ENCODE measurements around the gene WDR44.
"Not testable (repeated sequence)": the region's sequence is repeated elsewhere in the genome, so short reads cannot be mapped to it uniquely, and the experiment has no call there.

Gene WDR44

DNA sequence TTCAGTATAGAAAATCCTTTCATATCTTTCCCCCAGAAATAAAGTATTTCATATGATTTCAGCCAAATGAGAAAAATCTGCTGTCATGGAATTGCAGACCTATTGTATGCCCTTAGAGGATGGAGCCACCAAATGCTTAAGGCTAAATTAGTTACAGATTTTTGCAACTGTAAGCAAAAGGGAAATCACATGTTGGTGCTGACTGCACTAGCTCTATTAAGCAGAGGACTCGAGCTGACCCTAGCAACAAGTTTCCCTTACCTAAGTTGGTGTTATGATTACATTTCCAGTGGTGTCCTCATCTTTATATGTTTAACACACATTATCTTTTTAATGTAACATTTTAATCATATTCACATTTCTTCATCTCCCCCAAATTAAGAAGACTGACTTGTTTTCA, 91.4 kb downstream of the WDR44 start:
- DNase-seq (ENCODE audit: insufficient read length), result no peak

DNA sequence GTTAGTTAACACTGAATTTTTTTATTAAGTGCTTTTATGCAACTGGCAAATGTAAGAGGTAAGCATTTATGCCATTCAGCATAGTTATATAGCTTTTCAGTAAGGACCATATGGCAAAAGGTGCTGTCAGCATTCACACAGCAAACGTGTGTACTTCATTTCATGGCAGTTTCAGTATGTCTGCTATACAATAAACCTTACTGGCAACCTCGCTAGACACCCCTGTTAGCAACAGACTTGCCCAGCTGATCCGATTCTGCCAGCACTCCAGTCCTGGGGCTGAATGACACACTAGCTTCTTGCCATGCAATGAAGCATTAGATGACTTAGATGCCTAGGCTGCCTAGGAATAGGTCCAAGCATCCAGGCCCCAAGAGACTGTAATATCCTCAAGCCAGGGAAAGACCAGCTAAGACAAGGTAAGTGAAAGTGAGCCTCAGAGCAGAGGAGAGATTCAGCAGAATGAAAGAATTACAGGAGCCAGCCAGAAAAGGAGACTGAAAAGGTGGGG, 102.4 kb downstream of the WDR44 start:
- no peak for TF ChIP-seq TAF1 (IDR thresholded peaks at IDR 0.05; ENCODE audit: borderline replicate concordance, low read depth, low read length)
- no peak for TF ChIP-seq POLR2AphosphoS5 (IDR thresholded peaks at IDR 0.05; ENCODE audit: low read depth, low read length)
- TF ChIP-seq POLR2A (IDR thresholded peaks at IDR 0.05; ENCODE audit: low read depth, low read length), result no peak
- DNase-seq (ENCODE audit: insufficient read length) (no peak), FAIRE-seq (no peak)

More for the DNA sequence above, 91.4 kb downstream of the WDR44 start:
- TF ChIP-seq POLR2AphosphoS5 (IDR thresholded peaks at IDR 0.05; ENCODE audit: low read depth, low read length) (no peak), TAF1 (IDR thresholded peaks at IDR 0.05; ENCODE audit: borderline replicate concordance, low read depth, low read length) (no peak), POLR2A (IDR thresholded peaks at IDR 0.05; ENCODE audit: low read depth, low read length) (no peak)
- no peak for FAIRE-seq

DNA sequence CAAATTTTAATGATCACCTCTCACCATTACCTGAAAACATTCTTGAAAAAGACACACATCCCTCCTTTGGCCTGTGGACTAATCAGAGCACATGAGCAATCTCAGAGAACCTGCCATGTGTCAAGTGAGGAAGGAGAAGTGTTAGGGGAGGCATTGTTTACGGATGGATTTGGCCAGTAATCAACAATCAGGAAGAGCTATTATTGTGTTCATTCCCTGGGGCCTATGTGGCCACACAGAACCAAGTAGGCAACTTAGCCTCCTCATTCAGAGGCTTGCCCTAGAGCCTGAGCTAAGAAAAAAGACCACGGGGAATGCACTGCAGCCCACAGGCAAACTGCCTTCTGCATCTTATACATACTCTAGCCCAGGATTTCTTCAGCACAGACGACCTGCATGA, 109.1 kb downstream of the WDR44 start:
- no peak for FAIRE-seq
- TF ChIP-seq POLR2AphosphoS5 (IDR thresholded peaks at IDR 0.05; ENCODE audit: low read depth, low read length), result no peak
- TF ChIP-seq POLR2A (IDR thresholded peaks at IDR 0.05; ENCODE audit: low read depth, low read length), result no peak
- no peak for TF ChIP-seq TAF1 (IDR thresholded peaks at IDR 0.05; ENCODE audit: borderline replicate concordance, low read depth, low read length)
- no peak for DNase-seq (ENCODE audit: insufficient read length)

DNA sequence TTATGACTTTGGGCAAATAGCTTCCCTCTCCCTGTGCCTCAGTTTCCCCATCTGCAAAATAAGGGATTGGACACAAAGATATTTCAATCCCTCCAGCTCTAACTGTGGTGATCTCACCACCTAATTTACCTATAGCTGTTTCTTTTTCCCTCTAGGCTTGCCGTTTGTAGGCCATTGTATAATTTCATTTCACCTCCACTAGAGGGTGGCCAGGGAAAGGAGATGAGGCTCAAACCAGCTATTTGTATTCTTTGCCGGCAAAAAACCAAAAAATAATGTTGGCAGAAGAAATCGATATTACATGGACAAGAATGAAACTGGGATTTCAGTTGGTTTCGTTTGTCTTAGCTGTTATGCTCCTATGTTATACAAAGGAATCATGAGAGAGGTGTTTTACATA, 113.6 kb downstream of the WDR44 start:
- no peak for TF ChIP-seq POLR2AphosphoS5 (IDR thresholded peaks at IDR 0.05; ENCODE audit: low read depth, low read length)
- no peak for TF ChIP-seq POLR2A (IDR thresholded peaks at IDR 0.05; ENCODE audit: low read depth, low read length)
- DNase-seq (ENCODE audit: insufficient read length) (peak; percentile 13), FAIRE-seq (peak; percentile 14)

DNA sequence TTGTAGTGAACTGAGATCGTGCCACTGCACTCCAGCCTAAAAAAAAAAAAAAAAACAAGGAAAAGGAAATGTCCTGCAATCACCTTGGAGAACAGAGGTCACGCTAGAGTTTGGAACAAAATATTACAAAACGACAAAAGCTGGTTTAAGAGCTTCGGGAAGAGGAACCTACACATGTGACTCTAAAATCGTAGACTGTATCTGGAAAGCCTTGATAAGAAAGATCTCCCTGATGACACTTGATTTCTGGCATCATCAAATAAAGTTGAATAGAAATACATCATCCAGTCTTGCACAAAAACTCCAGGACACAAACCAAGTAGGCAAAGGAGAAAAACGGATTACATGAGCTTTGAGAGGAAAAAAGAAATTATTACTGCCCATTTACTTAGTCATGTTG, 118.6 kb downstream of the WDR44 start:
- FAIRE-seq, result no peak
- DNase-seq (ENCODE audit: insufficient read length), result no peak
- TF ChIP-seq POLR2AphosphoS5 (IDR thresholded peaks at IDR 0.05; ENCODE audit: low read depth, low read length) (no peak), TAF1 (IDR thresholded peaks at IDR 0.05; ENCODE audit: borderline replicate concordance, low read depth, low read length) (no peak), POLR2A (IDR thresholded peaks at IDR 0.05; ENCODE audit: low read depth, low read length) (no peak)

DNA sequence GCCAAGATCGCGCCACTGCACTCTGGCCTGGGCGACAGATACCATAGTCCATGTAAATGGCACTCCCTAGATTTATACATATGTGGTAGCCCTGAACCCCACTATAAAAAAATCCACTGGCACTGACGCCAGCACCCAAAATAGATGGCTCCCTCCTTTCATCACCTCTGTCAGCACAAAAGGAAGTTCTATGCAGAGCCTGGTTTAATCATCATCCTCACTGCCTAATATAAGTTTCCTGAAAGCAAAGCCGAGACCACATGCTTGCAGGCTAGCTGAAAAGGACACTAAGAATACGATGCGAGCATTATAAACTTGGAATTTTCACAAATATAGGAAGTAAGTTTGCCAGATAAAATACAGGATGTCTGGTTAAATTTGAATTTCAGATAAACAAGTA, 122.2 kb downstream of the WDR44 start:
- DNase-seq (ENCODE audit: insufficient read length), result no peak
- no peak for FAIRE-seq
- no peak for TF ChIP-seq POLR2A (IDR thresholded peaks at IDR 0.05; ENCODE audit: low read depth, low read length)
- TF ChIP-seq POLR2AphosphoS5 (IDR thresholded peaks at IDR 0.05; ENCODE audit: low read depth, low read length), result no peak
- TF ChIP-seq TAF1 (IDR thresholded peaks at IDR 0.05; ENCODE audit: borderline replicate concordance, low read depth, low read length), result no peak

DNA sequence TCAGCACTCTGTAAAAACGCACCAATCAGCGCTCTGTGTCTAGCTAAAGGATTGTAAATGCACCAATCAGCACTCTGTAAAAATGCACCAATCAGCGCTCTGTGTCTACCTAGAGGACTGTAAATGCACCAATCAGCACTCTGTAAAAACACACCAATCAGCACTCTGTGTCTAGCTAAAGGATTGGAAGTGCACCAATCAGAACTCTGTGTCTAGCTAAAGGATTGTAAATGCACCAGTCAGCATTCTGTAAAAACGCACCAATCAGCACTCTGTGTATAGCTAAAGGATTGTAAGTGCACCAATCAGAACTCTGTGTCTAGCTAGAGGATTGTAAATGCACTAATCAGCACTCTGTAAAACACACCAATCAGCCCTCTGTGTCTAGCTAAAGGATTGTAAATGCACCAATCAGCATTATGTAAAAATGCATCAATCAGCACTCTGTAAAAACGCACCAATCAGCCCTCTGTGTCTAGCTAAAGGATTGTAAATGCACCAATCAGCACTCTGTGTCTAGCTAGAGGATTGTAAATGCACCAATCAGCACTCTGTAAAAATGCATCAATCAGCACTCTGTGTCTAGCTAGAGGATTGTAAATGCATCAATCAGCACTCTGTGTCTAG, 124.9 kb downstream of the WDR44 start:
- not testable (repeated sequence) for FAIRE-seq; DNase-seq (ENCODE audit: insufficient read length)

DNA sequence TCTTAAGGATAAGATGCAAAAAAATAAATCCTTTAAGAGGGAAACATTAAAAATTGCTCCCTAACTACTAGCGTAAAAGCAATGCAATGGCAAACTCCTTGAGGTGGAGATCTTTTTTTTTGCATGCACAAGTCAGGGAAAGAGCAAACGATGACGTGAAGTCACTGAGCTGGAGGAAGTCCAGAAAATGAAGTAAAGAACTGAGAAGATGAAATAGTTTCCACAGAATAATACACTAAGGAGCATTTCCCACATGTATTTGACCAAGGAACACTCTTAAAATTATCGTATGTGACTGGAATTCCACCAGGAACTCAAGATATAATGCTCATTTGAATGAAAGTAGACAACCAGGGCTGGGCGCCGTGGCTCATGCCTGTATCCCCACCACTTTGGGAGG, 128.7 kb downstream of the WDR44 start:
- TF ChIP-seq TAF1 (IDR thresholded peaks at IDR 0.05; ENCODE audit: borderline replicate concordance, low read depth, low read length) (no peak), POLR2A (IDR thresholded peaks at IDR 0.05; ENCODE audit: low read depth, low read length) (no peak), POLR2AphosphoS5 (IDR thresholded peaks at IDR 0.05; ENCODE audit: low read depth, low read length) (no peak)
- FAIRE-seq (no peak), DNase-seq (ENCODE audit: insufficient read length) (no peak)

DNA sequence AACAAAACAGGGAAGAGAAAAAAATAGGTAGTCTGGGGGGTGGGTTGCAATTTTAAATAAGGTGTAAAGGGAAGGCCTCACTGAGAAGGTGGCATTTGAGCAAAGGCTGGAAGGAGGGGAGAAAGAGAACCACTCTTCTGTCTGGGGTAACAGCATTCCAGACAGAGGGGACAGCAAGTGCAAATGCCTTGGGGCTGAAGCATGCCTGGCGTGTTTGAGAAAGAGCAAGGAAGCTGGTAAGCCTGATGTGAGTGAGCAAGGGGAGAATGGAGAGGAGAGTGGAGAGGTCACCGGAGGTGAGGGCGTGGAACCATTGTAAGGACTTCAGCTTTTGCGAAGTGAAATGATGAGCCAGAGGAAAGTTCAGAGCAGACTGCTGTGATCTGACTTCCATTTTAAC, 130.0 kb downstream of the WDR44 start:
- FAIRE-seq (no peak), DNase-seq (ENCODE audit: insufficient read length) (no peak)
- TF ChIP-seq TAF1 (IDR thresholded peaks at IDR 0.05; ENCODE audit: borderline replicate concordance, low read depth, low read length) (no peak), POLR2AphosphoS5 (IDR thresholded peaks at IDR 0.05; ENCODE audit: low read depth, low read length) (no peak), POLR2A (IDR thresholded peaks at IDR 0.05; ENCODE audit: low read depth, low read length) (no peak)

DNA sequence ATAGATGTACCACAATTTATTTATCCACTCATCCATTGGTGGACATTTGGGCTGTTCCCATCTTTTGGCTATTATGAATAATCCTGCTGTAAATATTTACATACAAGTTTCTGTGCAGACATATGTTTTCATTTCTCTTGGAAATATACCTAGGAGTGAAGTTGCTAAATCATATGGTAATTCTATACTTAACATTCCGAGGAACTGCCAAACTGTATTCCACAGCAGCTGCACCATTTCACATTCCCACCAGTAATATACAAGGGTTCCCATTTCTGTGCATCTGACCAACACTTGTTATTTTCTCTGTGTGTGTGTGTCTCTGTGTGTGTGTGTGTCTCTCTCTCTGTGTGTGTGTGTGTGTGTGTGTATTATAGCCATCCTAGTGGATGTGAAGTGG, 134.3 kb downstream of the WDR44 start:
- FAIRE-seq, result no peak

DNA sequence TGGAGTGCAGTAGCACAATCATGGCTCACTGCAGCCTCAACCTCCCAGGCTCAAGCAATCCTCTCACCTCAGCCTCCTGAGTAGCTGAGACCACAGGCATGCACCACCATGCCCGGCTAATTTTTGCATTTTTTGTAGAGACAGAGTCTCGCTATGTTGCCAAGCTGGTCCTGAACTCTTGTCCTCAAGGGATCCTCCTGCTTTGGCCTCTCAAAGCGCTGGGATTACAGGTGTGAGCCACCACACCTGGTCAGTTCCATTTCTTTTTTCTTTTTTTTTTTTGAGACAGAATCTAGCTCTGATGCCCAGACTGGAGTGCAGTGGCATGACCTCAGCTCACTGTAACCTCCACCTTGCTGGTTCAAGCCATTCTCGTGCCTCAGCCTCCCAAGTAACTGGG, 136.5 kb downstream of the WDR44 start:
- not testable (repeated sequence) for DNase-seq (ENCODE audit: insufficient read length); FAIRE-seq

More for the DNA sequence above, 134.3 kb downstream of the WDR44 start:
- no peak for DNase-seq (ENCODE audit: insufficient read length)
- no peak for TF ChIP-seq TAF1 (IDR thresholded peaks at IDR 0.05; ENCODE audit: borderline replicate concordance, low read depth, low read length)
- no peak for TF ChIP-seq POLR2A (IDR thresholded peaks at IDR 0.05; ENCODE audit: low read depth, low read length)
- no peak for TF ChIP-seq POLR2AphosphoS5 (IDR thresholded peaks at IDR 0.05; ENCODE audit: low read depth, low read length)

DNA sequence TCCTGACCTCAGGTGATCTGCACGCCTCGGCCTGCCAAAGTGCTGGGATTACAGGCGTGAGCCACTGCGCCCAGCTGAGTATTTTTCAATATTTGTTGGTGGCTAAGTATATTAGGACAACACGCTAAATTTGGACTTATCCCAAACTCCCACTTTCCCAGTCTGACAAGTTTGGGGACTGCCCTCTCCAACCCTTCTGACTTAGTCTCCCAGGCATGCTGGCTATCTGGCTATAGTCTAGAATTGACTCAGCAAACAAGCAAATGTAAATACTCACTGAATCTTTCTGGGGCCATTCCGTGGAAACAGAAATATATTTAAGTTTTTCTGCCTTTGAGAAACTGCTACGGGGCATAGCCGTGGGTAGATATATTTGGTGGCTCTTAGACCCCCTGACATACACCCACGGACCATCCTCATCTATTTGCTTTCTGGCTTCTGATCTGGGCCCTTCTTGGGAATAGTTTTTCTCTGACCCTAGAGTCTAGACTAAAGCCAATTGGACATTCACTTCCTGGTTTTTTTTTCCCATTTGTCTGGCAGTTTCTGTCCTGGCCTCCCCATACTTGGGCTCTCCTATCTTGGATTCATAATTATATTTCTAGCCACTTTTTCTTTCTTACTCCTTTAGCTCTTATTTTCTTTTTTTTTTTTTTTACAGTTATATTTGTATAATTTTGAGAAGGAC, 138.5 kb downstream of the WDR44 start:
- TF ChIP-seq POLR2A (IDR thresholded peaks at IDR 0.05; ENCODE audit: low read depth, low read length) (no peak), POLR2AphosphoS5 (IDR thresholded peaks at IDR 0.05; ENCODE audit: low read depth, low read length) (no peak), TAF1 (IDR thresholded peaks at IDR 0.05; ENCODE audit: borderline replicate concordance, low read depth, low read length) (no peak)
- DNase-seq (ENCODE audit: insufficient read length) (no peak), FAIRE-seq (no peak)

DNA sequence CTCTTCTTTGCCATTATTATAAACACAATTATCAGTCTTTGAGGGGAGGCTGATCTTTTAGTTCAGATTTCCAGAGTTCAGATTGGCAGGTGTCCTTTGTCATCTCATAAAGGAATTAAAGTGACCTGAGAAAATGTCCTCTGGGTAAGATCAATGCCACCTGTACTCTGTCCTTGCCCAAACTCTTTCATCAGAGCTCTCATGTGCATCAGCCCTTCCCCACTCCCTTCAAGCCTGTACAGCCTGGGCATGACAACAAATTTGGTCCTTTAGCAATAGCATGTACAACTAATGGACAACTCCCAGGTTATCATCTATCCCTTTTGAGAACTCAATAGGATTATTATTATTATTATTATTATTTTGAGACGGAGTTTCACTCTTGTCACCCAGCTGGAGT, 140.8 kb downstream of the WDR44 start:
- not testable (repeated sequence) for DNase-seq (ENCODE audit: insufficient read length)
- peak; percentile 33 for FAIRE-seq

All from GM12892 (cell line).